Lower leg skin (tissue), 3 donors: ENCODE results near the gene ULK1.

ENCODE experiments used
- CTCF ChIP-seq, 3 donors: fragments of 450-650 bp; IDR thresholded peaks; one replicate each; pipeline ENCODE4 v1.5.1; 2016; ENCODE audit warnings: antibody characterized with exemption in 3 of 3, mild to moderate bottlenecking in 3 of 3, moderate library complexity in 2 of 3
- POLR2A ChIP-seq, 2 donors: fragments of 450-650 bp; IDR thresholded peaks; one replicate each; pipeline ENCODE4 v1.6.1; 2016 to 2017; ENCODE audit warnings: antibody characterized with exemption in 2 of 2, mild to moderate bottlenecking in 1 of 2, moderate library complexity in 1 of 2

- no peak for TF ChIP-seq CTCF (IDR thresholded peaks at IDR 0.05)
- TF ChIP-seq POLR2A (IDR thresholded peaks at IDR 0.05) = no peak
Observed at GRCh38 chr12:131921866-131922769, 27.7 kb downstream of the ULK1 start.
